Brain microvascular endothelial cell (primary cell): ENCODE measurements around the gene LRRC36.
A peak's percentile ranks its signal among the peaks of the same experiment; 100 is the strongest.

Experiments used
- DNase-seq: peaks from one replicate; pipeline ENCODE4 v3.0.0-alpha.2; 2020
- H3K27ac ChIP-seq: fragments of 250-450 bp; sonication (Bioruptor Pico); 2 replicates; pipeline ENCODE4 v1.5.1; 2020; ENCODE audit warnings: mild to moderate bottlenecking, moderate library complexity
- H3K27me3 ChIP-seq: fragments of 250-450 bp; sonication (Bioruptor Pico); replicated peaks from 2 replicates; pipeline ENCODE4 v1.5.1; 2020; ENCODE audit warnings: mild to moderate bottlenecking
- H3K36me3 ChIP-seq: fragments of 250-450 bp; sonication (Bioruptor Pico); replicated peaks from 2 replicates; pipeline ENCODE4 v1.5.1; 2020; ENCODE audit warnings: mild to moderate bottlenecking
- H3K4me3 ChIP-seq: 2 replicates; pipeline ENCODE4 v1.5.1; 2011; ENCODE audit warnings: low read depth, mild to moderate bottlenecking, control low read depth, low read length, moderate library complexity
- CTCF ChIP-seq: IDR thresholded peaks from 2 replicates; pipeline ENCODE4 v1.5.1; 2011; ENCODE audit warnings: low read depth, mild to moderate bottlenecking, moderate library complexity, low read length, control low read depth, inconsistent platforms; ENCODE audit errors: missing control alignments
- in situ Hi-C: cut with HindIII; loops from 2 replicates; pipeline ENCODE4 v1.10.0; 2017; ENCODE audit warnings: low sequenced_read_pairs, low pct_ligation_motif_present

The LRRC36 gene

GRCh38 chr16:67391424-67392300 is 65.0 kb downstream of the LRRC36 start:
- no peak for DNase-seq
- H3K27ac ChIP-seq, result no peak overlapping the region
- in situ Hi-C loops, result no loop called here
- H3K27me3 ChIP-seq, result peaks cover 4% of the 10 kb centered on the region
- no peak for TF ChIP-seq CTCF
- no peaks in the 10 kb centered on the region for H3K36me3 ChIP-seq
- no peak overlapping the region for H3K4me3 ChIP-seq

- Histone ChIP-seq H3K4me3 (peak overlapping the region; percentile 38), H3K27me3 (peaks cover 4% of the 10 kb centered on the region), H3K27ac (no peak overlapping the region), H3K36me3 (no peaks in the 10 kb centered on the region)
- TF ChIP-seq CTCF, result no peak
- DNase-seq, result no peak
- in situ Hi-C loops, result no loop called here
Measured at GRCh38 chr16:67392301-67393059, 65.9 kb downstream of the LRRC36 start.

GRCh38 chr16:67393111-67393787 is 66.6 kb downstream of the LRRC36 start, which contains the start of gene TPPP3:
Gene TPPP3 (minus strand): TSS chr16:67393498. CDS start chr16:67391111, 2,387 bp downstream.
- Histone ChIP-seq H3K4me3 (peak within 1 kb of the TSS; percentile 38), H3K27me3 (peaks cover 4% of the 10 kb centered on the region), H3K36me3 (no peaks in the 10 kb centered on the region), H3K27ac (no peak within 1 kb of the TSS)
- in situ Hi-C loops, result no loop called here
- peak; percentile 84 for TF ChIP-seq CTCF
- peak; percentile 83 for DNase-seq

- Histone ChIP-seq H3K4me3 (peak overlapping the region; percentile 30), H3K27ac (no peak overlapping the region), H3K36me3 (no peaks in the 10 kb centered on the region), H3K27me3 (peaks cover 4% of the 10 kb centered on the region)
- in situ Hi-C loops, result no loop called here
- no peak for DNase-seq
- no peak for TF ChIP-seq CTCF
Measured at GRCh38 chr16:67393788-67394154, 67.2 kb downstream of the LRRC36 start.

GRCh38 chr16:67394155-67395104 is 67.8 kb downstream of the LRRC36 start:
- H3K27ac ChIP-seq, result no peak overlapping the region
- no peak for TF ChIP-seq CTCF
- no peaks in the 10 kb centered on the region for H3K36me3 ChIP-seq
- no peak overlapping the region for H3K4me3 ChIP-seq
- H3K27me3 ChIP-seq, result peaks cover 4% of the 10 kb centered on the region
- in situ Hi-C loops, result no loop called here
- DNase-seq, result no peak
